Peyer's patch (tissue), 4 donors: ENCODE data around the gene PIK3CD.

Experiments
- CTCF ChIP-seq, 6 experiments: fragments of 450-650 bp in 4 of 6; fragments of 200-600 bp in 2 of 6; sonication (generic) in 1 of 6; IDR thresholded peaks; one replicate each; pipeline ENCODE4 v1.5.1; 2017 to 2019; ENCODE audit warnings: antibody characterized with exemption in 6 of 6, mild to moderate bottlenecking in 3 of 6, moderate library complexity in 1 of 6
- POLR2A ChIP-seq, 2 donors: fragments of 450-650 bp; IDR thresholded peaks; one replicate each; pipeline ENCODE4 v1.5.1; 2017; ENCODE audit warnings: antibody characterized with exemption in 2 of 2, mild to moderate bottlenecking in 2 of 2, moderate library complexity in 2 of 2

GRCh38 chr1:9767964-9768668 lies 116.6 kb downstream of the PIK3CD start:
- TF ChIP-seq CTCF (IDR thresholded peaks at IDR 0.05) = no peak
- no peak for TF ChIP-seq POLR2A (IDR thresholded peaks at IDR 0.05)
